HepG2 (cell line): ENCODE measurements around the gene FAM131C. TPM values are rescaled to one million over a fixed set of nuclear protein-coding genes. Genes with fewer than 3 reads are reported as not detected.

Experiments used
- ARNT2 ChIP-seq: sonication (generic); formaldehyde crosslinking; IDR thresholded peaks from 2 replicates; pipeline ENCODE4 v1.8.0; 2022; ENCODE audit warnings: mild to moderate bottlenecking, low read depth, missing genetic modification reagents, moderate library complexity
- BORCS8-MEF2B ChIP-seq: sonication (generic); formaldehyde crosslinking; IDR thresholded peaks from 2 replicates; pipeline ENCODE4 v1.8.0; 2022; ENCODE audit warnings: mild to moderate bottlenecking, missing genetic modification reagents
- CREB1 ChIP-seq, 2 experiments: fragments of 450-650 bp in 1 of 2; IDR thresholded peaks; 2 replicates each; pipeline ENCODE4 v1.6.1; 2016 to 2017; ENCODE audit warnings: control low read depth in 1 of 2, mild to moderate bottlenecking in 1 of 2, missing compliant biosample characterization in 1 of 2, missing genetic modification characterization in 1 of 2
- DNMT3B ChIP-seq: conservative IDR thresholded peaks from 2 replicates; pipeline ENCODE4 v1.6.1; 2016; ENCODE audit warnings: missing biosample characterization, control low read depth
- FOXM1 ChIP-seq: sonication (generic); formaldehyde crosslinking; IDR thresholded peaks from 2 replicates; pipeline ENCODE4 v1.5.0; 2020; ENCODE audit warnings: missing genetic modification reagents
- GTF2F1 ChIP-seq: fragments of 150-350 bp; IDR thresholded peaks from 2 replicates; pipeline ENCODE4 v1.6.1; 2014; ENCODE audit warnings: low read length
- HMG20B ChIP-seq: conservative IDR thresholded peaks from 2 replicates; pipeline ENCODE4 v1.6.1; 2016; ENCODE audit warnings: missing genetic modification reagents, missing compliant biosample characterization
- HNRNPL ChIP-seq: fragments of 200-400 bp; formaldehyde crosslinking; IDR thresholded peaks from 2 replicates; pipeline ENCODE4 v1.6.1; 2017; ENCODE audit warnings: mild to moderate bottlenecking, low read depth, low read length
- LBX2 ChIP-seq: sonication (generic); formaldehyde crosslinking; IDR thresholded peaks from 2 replicates; pipeline ENCODE4 v1.5.0; 2020; ENCODE audit warnings: missing genetic modification reagents, mild to moderate bottlenecking, borderline replicate concordance
- MAZ ChIP-seq, 2 experiments: sonication (generic) in 1 of 2; formaldehyde crosslinking in 1 of 2; IDR thresholded peaks; 2 replicates each; pipeline versions ENCODE4 v1.5.0 to v1.6.1; 2012 to 2020; ENCODE audit warnings: low read depth in 2 of 2, mild to moderate bottlenecking in 2 of 2, borderline replicate concordance in 1 of 2, improper control_type of control experiment in 1 of 2, low read length in 1 of 2, missing genetic modification reagents in 1 of 2, moderate library complexity in 1 of 2
- MBD4 ChIP-seq: IDR thresholded peaks from 2 replicates; pipeline ENCODE4 v1.6.1; 2012; ENCODE audit warnings: low read length, inconsistent platforms, borderline replicate concordance
- MXD1 ChIP-seq: sonication (generic); formaldehyde crosslinking; IDR thresholded peaks from 2 replicates; pipeline ENCODE4 v1.4.0; 2020; ENCODE audit warnings: mild to moderate bottlenecking, missing genetic modification reagents
- NR2F6 ChIP-seq, 2 experiments: IDR thresholded peaks; 2 replicates each; pipeline ENCODE4 v1.6.1; 2016; ENCODE audit warnings: antibody characterized with exemption in 1 of 2, mild to moderate bottlenecking in 1 of 2
- SIX1 ChIP-seq: sonication (generic); formaldehyde crosslinking; IDR thresholded peaks from 2 replicates; pipeline ENCODE4 v1.4.0; 2020; ENCODE audit warnings: missing genetic modification reagents, borderline replicate concordance
- SNAPC5 ChIP-seq: sonication (generic); formaldehyde crosslinking; IDR thresholded peaks from 2 replicates; pipeline ENCODE4 v1.8.1; 2023; ENCODE audit warnings: mild to moderate bottlenecking, missing genetic modification reagents, borderline replicate concordance
- TFE3 ChIP-seq: IDR thresholded peaks from 2 replicates; pipeline ENCODE4 v1.6.1; 2016
- THYN1 ChIP-seq: sonication (generic); formaldehyde crosslinking; IDR thresholded peaks from 2 replicates; pipeline ENCODE4 v1.8.1; 2023; ENCODE audit warnings: low read depth, mild to moderate bottlenecking, moderate library complexity, missing genetic modification reagents, borderline replicate concordance
- TOPORS ChIP-seq: sonication (generic); formaldehyde crosslinking; IDR thresholded peaks from 2 replicates; pipeline ENCODE4 v1.8.0; 2023; ENCODE audit warnings: mild to moderate bottlenecking, missing genetic modification reagents
- U2AF2 ChIP-seq: fragments of 200-400 bp; formaldehyde crosslinking; IDR thresholded peaks from 2 replicates; pipeline ENCODE4 v1.6.1; 2017; ENCODE audit warnings: low read depth, mild to moderate bottlenecking, low read length
- XBP1 ChIP-seq: sonication (generic); formaldehyde crosslinking; IDR thresholded peaks from 2 replicates; pipeline ENCODE4 v1.5.0; 2020; ENCODE audit warnings: missing genetic modification reagents
- XRCC5 ChIP-seq: fragments of 200-400 bp; formaldehyde crosslinking; optimal IDR thresholded peaks from 2 replicates; pipeline ENCODE3; 2017; ENCODE audit warnings: mild to moderate bottlenecking, low read length
- YEATS4 ChIP-seq: sonication (generic); formaldehyde crosslinking; IDR thresholded peaks from 2 replicates; pipeline ENCODE4 v1.4.0; 2020; ENCODE audit warnings: missing genetic modification reagents, borderline replicate concordance
- ZMYM3 ChIP-seq: sonication (generic); formaldehyde crosslinking; IDR thresholded peaks from 2 replicates; pipeline ENCODE4 v1.5.1; 2020; ENCODE audit warnings: mild to moderate bottlenecking, missing genetic modification reagents
- ZNF260 ChIP-seq: sonication (generic); formaldehyde crosslinking; IDR thresholded peaks from 2 replicates; pipeline ENCODE4 v1.4.0; 2020; ENCODE audit warnings: missing genetic modification reagents, low read depth, mild to moderate bottlenecking, borderline replicate concordance
- ZNF263 ChIP-seq: sonication (generic); formaldehyde crosslinking; IDR thresholded peaks from 2 replicates; pipeline ENCODE4 v1.4.0; 2020; ENCODE audit warnings: missing genetic modification reagents
- ZNF292 ChIP-seq: sonication (generic); formaldehyde crosslinking; IDR thresholded peaks from 2 replicates; pipeline ENCODE4 v1.8.1; 2022; ENCODE audit warnings: mild to moderate bottlenecking, low read depth, missing genetic modification reagents, borderline replicate concordance
- ZNF329 ChIP-seq: sonication (generic); formaldehyde crosslinking; IDR thresholded peaks from 2 replicates; pipeline ENCODE4 v1.9.0; 2021; ENCODE audit warnings: low read depth, mild to moderate bottlenecking, missing genetic modification reagents
- ZNF383 ChIP-seq: sonication (generic); formaldehyde crosslinking; IDR thresholded peaks from 2 replicates; pipeline ENCODE4 v1.4.0; 2020; ENCODE audit warnings: missing genetic modification reagents, mild to moderate bottlenecking, borderline replicate concordance
- ZNF431 ChIP-seq: sonication (generic); formaldehyde crosslinking; IDR thresholded peaks from 2 replicates; pipeline ENCODE4 v1.9.0; 2022; ENCODE audit warnings: missing genetic modification reagents, low read depth, mild to moderate bottlenecking, borderline replicate concordance
- polyA plus RNA-seq, 8 experiments: library from polyadenylated mRNA; depleted of rRNA in 3 of 8; stranded (reverse) in 7 of 8; unstranded in 1 of 8; fragments of >200 nt; fragmentation: Illumina TruSeq in 4 of 8; extraction: Trizol in 4 of 8; gene quantifications; 2 replicates each; pipeline versions ENCODE4 v1.2.1 to v1.2.3, GENCODE V29; 2011 to 2016; ENCODE audit warnings: low read depth in 4 of 8, missing spikeins in 1 of 8, mixed read lengths in 1 of 8; ENCODE audit not compliant: insufficient read depth in 1 of 8
- total RNA-seq, 5 experiments: library from RNA; depleted of rRNA; stranded (reverse); fragments of >200 nt; fragmentation: Illumina TruSeq; extraction: Trizol; gene quantifications; 2 replicates each; pipeline ENCODE4 v1.2.3, GENCODE V29; 2016; ENCODE audit warnings: low read depth in 1 of 5

The FAM131C gene
- total and polyA plus RNA-seq, 2 of the 13 experiments (the other 11 are each of a cell fraction or from before 2014, with no cell fraction given) = 0.07 TPM; not detected in 1

- TF ChIP-seq HNRNPL = 0 out of 2 replicates have a peak, but pooled peaks have one; percentile 44
- TF ChIP-seq ZNF292 (CRISPR knock-in tag) = no peak
- no peak; the same call in 1 of the 2 replicates for TF ChIP-seq LBX2 (CRISPR knock-in tag)
- no peak for TF ChIP-seq NR2F6 (IDR thresholded peaks at IDR 0.05)
- TF ChIP-seq NR2F6 (CRISPR knock-in tag; IDR thresholded peaks at IDR 0.05) = no peak
- 0 out of 2 replicates have a peak, but pooled peaks have one; percentile 18 for TF ChIP-seq ZNF431 (CRISPR knock-in tag)
- TF ChIP-seq MBD4 = no peak
- TF ChIP-seq ARNT2 (CRISPR knock-in tag) = no peak
- TF ChIP-seq MAZ (IDR thresholded peaks at IDR 0.05; ENCODE audit: borderline replicate concordance, low read depth, low read length) = no peak
- TF ChIP-seq MAZ (CRISPR knock-in tag; IDR thresholded peaks at IDR 0.05; ENCODE audit: low read depth) = no peak
- TF ChIP-seq YEATS4 (CRISPR knock-in tag) = no peak
- no peak for TF ChIP-seq U2AF2
- TF ChIP-seq XBP1 (CRISPR knock-in tag) = no peak
- TF ChIP-seq CREB1 (IDR thresholded peaks at IDR 0.05) = peak; percentile 90
- peak; percentile 78 for TF ChIP-seq CREB1 (CRISPR knock-in tag; IDR thresholded peaks at IDR 0.05)
- peak; percentile 81; the same call in 1 of the 2 replicates for TF ChIP-seq ZMYM3 (CRISPR knock-in tag)
- TF ChIP-seq DNMT3B (CRISPR knock-in tag) = no peak
- TF ChIP-seq ZNF260 (CRISPR knock-in tag) = no peak
- no peak for TF ChIP-seq FOXM1
- TF ChIP-seq ZNF383 (CRISPR knock-in tag) = no peak
- TF ChIP-seq THYN1 (CRISPR knock-in tag) = no peak
- no peak for TF ChIP-seq SNAPC5
- no peak for TF ChIP-seq ZNF263 (CRISPR knock-in tag)
- TF ChIP-seq GTF2F1 = no peak
- 0 out of 2 replicates have a peak, but pooled peaks have one; percentile 17 for TF ChIP-seq TFE3 (CRISPR knock-in tag)
- TF ChIP-seq SIX1 (CRISPR knock-in tag) = no peak
- TF ChIP-seq TOPORS (CRISPR knock-in tag) = no peak
- no peak for TF ChIP-seq XRCC5
- no peak for TF ChIP-seq HMG20B
- TF ChIP-seq ZNF329 (CRISPR knock-in tag) = no peak
- no peak for TF ChIP-seq BORCS8-MEF2B (CRISPR knock-in tag)
- TF ChIP-seq MXD1 (CRISPR knock-in tag) = no peak
Measured at GRCh38 chr1:16067127-16067768, 6.2 kb downstream of the FAM131C start (continued).
